ENCODE data around the gene SGIP1. TPM values are rescaled to one million over a fixed set of nuclear protein-coding genes. Genes with fewer than 3 reads are reported as not detected.

SGIP1 gene
- total and polyA plus RNA-seq, 2 experiments from 2014 or later = 2.4 to 6.1 TPM

GRCh38 chr1:66492424-66492823 is 41.5 kb upstream of the SGIP1 start:
- no peak overlapping the region for H3K4me3 Mint-ChIP-seq

GRCh38 chr1:66493731-66494130 is 40.2 kb upstream of the SGIP1 start:
- DNase-seq (ENCODE audit: low spot score) (no peak), ATAC-seq (no peak)
- H3F3A ChIP-seq (replicated peaks; ENCODE audit: low read depth) = no peaks in the 10 kb centered on the region
- H3K9me3 Mint-ChIP-seq = no peaks in the 10 kb centered on the region
- no peaks in the 10 kb centered on the region for H3K27me3 ChIP-seq (ENCODE audit: insufficient read depth)
- H3K27ac ChIP-seq (ENCODE audit: low read depth) = no peak overlapping the region
- no peak overlapping the region for H3K4me3 ChIP-seq
- no peaks in the 10 kb centered on the region for H3K79me2 ChIP-seq (replicated peaks; ENCODE audit: insufficient read depth)
- H3K36me3 ChIP-seq (ENCODE audit: insufficient read depth) = no peaks in the 10 kb centered on the region
- no peak overlapping the region for H3K4me2 ChIP-seq
- H3K4me1 Mint-ChIP-seq = no peaks in the 10 kb centered on the region
- no peak overlapping the region for H3K27ac Mint-ChIP-seq
- no peaks in the 10 kb centered on the region for H3K36me3 Mint-ChIP-seq (ENCODE audit: low read depth)
- no peaks in the 10 kb centered on the region for H3K9me2 ChIP-seq (ENCODE audit: insufficient read depth)
- H3K4me1 ChIP-seq (ENCODE audit: insufficient read depth) = no peaks in the 10 kb centered on the region
- H4K20me1 ChIP-seq (replicated peaks; ENCODE audit: insufficient read depth) = no peaks in the 10 kb centered on the region
- no peaks in the 10 kb centered on the region for H3K27me3 Mint-ChIP-seq (ENCODE audit: insufficient read depth, low read depth, poor library complexity)
- no peak overlapping the region for H2AFZ ChIP-seq
- H3K4me3 Mint-ChIP-seq = no peak overlapping the region
- no peak for TF ChIP-seq REST (IDR thresholded peaks at IDR 0.05; ENCODE audit: unreplicated experiment)
- TF ChIP-seq POLR2AphosphoS5 (IDR thresholded peaks at IDR 0.05; ENCODE audit: low read depth) = no peak
- TF ChIP-seq ETS1 (IDR thresholded peaks at IDR 0.05) = no peak
- TF ChIP-seq ZNF114 (CRISPR knock-in tag; IDR thresholded peaks at IDR 0.05) = no peak
- TF ChIP-seq ZNF331 (CRISPR knock-in tag; IDR thresholded peaks at IDR 0.05; ENCODE audit: low read depth) = no peak
- no peak for TF ChIP-seq EZH2phosphoT487 (IDR thresholded peaks at IDR 0.05; ENCODE audit: unreplicated experiment)
- no peak for TF ChIP-seq EZH2 (IDR thresholded peaks at IDR 0.05; ENCODE audit: low read depth, unreplicated experiment)

More at GRCh38 chr1:66492424-66492823, 41.5 kb upstream of the SGIP1 start:
- Histone ChIP-seq H3F3A (replicated peaks; ENCODE audit: low read depth) (no peaks in the 10 kb centered on the region), H3K27me3 (ENCODE audit: insufficient read depth) (no peaks in the 10 kb centered on the region), H2AFZ (no peak overlapping the region), H3K4me1 (ENCODE audit: insufficient read depth) (no peaks in the 10 kb centered on the region), H3K79me2 (replicated peaks; ENCODE audit: insufficient read depth) (no peaks in the 10 kb centered on the region), H3K4me2 (no peak overlapping the region), H3K4me3 (no peak overlapping the region), H4K20me1 (replicated peaks; ENCODE audit: insufficient read depth) (no peaks in the 10 kb centered on the region), H3K27ac (ENCODE audit: low read depth) (no peak overlapping the region), H3K36me3 (ENCODE audit: insufficient read depth) (no peaks in the 10 kb centered on the region), H3K9me2 (ENCODE audit: insufficient read depth) (no peaks in the 10 kb centered on the region)
- no peaks in the 10 kb centered on the region for H3K36me3 Mint-ChIP-seq (ENCODE audit: low read depth)
- no peak for TF ChIP-seq ZNF114 (CRISPR knock-in tag; IDR thresholded peaks at IDR 0.05)
- TF ChIP-seq NANOG (IDR thresholded peaks at IDR 0.05; ENCODE audit: borderline replicate concordance) = no peak
- no peak for TF ChIP-seq CTCF (conservative IDR thresholded peaks at IDR 0.05; ENCODE audit: low read depth in 2 of 2)
- TF ChIP-seq STAT1 (IDR thresholded peaks at IDR 0.05; ENCODE audit: unreplicated experiment) = no peak
- no peaks in the 10 kb centered on the region for H3K27me3 Mint-ChIP-seq (ENCODE audit: insufficient read depth, low read depth, poor library complexity)
- DNase-seq (ENCODE audit: low spot score) = no peak
- ATAC-seq = no peak
- no peak overlapping the region for H3K27ac Mint-ChIP-seq
- H3K9me3 Mint-ChIP-seq = no peaks in the 10 kb centered on the region
- no peaks in the 10 kb centered on the region for H3K4me1 Mint-ChIP-seq

Measured in GM23338 (cell line).